Skin of body (tissue), 2 donors: ENCODE results near the gene HIC1. TPM values are rescaled to one million over a fixed set of nuclear protein-coding genes. Genes with fewer than 3 reads are reported as not detected.

Experiments
- DNase-seq: peaks from one replicate; lab custom pipeline; 2025; lab: John Stamatoyannopoulos, UW
- total RNA-seq: library from RNA; depleted of rRNA; stranded (reverse); fragments of >200 nt; gene quantifications from one replicate; pipeline ENCODE4 v1.2.3, GENCODE V29; 2014

Gene HIC1
- total RNA-seq, 1 donor from 2014 or later: 13.5 TPM

GRCh38 chr17:2059547-2060384, 4.9 kb downstream of the HIC1 start:
- DNase-seq: no peak

DNA sequence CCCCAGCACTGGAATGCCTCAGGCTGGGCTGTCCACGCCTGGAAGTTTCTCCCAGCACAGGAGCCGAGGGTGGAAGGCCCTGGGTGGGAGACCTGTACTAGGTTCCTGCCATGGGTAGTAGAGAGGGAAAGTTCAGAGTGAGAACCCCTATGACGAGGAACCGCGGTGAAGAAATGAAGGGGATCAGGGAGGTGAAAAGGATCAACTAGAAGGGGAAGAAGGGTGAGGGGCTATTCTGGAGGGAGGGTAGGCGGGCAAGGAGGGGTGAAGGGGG, 5.4 kb downstream of the HIC1 start:
- no peak for DNase-seq

GRCh38 chr17:2060681-2061440, 6.0 kb downstream of the HIC1 start:
- no peak for DNase-seq

DNA sequence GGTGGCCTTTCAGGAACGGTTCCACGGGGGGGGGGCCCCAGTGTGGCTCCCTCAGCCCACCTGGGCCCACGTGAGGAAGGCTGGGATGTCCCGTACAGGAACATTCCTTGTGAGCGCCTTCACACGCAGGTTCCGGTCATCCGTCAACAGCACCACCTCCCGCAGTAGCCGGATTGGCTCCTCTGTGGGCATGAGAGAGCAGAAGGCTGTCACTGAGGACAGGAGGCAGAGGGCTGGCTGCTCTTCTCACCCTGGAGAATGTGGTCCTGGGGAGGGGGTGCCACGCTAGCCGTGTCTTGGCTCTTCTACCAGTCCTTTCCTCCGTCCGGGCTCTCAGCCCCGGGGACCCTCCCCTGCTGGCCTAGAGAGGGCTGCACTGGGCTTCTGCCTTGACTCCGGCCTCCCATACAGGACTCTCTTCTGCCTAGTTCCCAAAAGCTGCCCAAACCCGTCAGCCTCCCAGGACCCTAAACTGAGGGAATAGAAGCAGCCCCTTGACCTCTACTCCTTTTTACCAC, 6.6 kb downstream of the HIC1 start:
- DNase-seq: no peak

DNA sequence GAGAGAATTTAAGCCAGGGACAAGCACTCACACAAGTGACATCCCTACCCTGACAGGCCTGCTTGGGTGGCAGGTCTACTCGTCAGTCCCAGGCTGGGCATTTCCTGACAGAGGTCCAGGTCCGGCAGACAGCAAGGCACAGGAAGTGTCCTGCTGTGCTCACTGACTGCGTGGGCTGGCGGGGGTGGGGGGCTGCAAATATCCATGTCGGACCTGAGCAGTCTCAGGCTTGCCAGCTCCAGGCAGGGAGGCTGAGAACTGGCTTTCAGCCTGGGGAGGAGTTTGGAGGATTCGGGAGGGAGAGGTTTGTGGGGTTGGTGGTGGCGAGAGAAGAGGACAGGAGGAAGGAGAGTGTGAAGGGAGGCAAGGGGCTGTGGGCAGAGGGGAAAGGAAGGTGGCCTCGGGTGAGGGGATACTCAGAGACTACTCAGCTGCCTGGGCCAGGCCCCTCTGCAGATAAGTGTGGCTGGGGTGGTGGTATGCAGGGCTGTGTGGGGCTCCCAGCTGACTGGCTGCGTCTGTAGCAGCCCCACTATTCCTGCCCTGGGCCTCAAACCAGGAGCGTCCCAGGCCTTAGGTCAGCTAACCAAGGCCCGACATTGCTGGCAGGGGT, 7.8 kb downstream of the HIC1 start:
- DNase-seq: no peak

- peak; percentile 49 for DNase-seq
Measured at GRCh38 chr17:2063261-2064146, 8.6 kb downstream of the HIC1 start.

- DNase-seq: no peak
Measured at GRCh38 chr17:2064147-2064489, 9.2 kb downstream of the HIC1 start.

DNA sequence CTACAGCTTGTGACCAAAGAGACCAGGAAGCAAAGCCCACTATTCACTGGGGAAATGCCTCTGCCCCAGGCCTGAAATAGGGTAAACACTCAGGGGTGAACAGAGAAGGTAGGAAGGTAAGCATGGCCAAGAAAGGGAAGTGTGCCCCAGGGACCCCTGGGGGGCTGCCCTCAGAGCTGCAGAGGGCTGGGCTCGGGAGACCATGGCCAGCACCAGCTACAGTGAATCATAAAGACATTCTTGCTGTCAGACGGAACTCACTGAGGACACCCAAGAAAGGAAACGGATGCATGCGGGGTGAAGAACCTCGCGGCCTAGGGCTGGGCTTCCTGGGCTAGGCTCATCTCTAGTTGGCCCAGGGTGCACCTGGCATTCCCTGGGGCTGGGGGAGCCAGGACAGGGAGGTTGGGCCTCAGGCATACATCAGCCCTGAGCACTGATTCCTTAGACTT, 9.6 kb downstream of the HIC1 start:
- DNase-seq: no peak

DNA sequence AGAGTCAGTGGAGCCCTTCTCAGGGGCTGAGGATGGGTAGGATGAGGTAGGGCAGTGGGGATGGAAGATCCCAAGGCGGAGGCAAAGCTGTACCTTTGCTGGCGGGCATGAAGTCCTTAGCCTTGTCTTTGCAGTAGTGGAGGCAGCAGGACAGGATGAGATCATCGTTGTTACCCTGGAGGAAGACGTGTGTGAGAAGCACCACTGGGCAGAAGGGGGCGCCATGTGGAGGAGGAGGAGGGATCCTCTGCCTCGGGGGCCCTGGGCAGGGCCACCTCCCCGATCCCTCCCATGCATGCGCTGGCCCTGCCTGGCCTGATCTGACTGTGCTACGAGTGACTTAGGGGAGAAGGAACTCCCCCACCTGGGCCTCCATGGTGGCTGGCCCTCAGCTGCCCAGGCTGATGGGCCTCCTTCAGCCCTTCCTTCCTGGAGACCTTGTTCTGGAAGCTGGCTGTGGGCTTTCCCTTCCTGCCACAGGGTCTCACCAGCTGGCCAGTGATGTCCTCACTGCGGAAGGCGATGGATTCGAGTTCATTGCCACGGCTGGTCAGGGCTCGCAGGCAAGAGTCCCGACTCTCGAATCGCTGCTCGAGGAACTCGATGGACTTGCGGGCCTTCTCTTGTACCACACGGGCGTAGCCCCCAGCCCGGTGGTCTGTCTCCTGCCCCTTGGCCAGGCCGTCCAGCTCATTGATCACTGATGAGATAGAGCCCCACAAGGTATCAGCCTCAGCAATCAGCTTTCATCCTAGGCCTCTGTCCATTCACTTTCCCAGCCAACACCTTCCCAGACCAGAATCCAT, 10.3 kb downstream of the HIC1 start:
- DNase-seq: peak; percentile 35

GRCh38 chr17:2065949-2066400, 11.1 kb downstream of the HIC1 start:
- DNase-seq: no peak

GRCh38 chr17:2067048-2067561, 12.2 kb downstream of the HIC1 start:
- DNase-seq: no peak

GRCh38 chr17:2067608-2068024, 12.7 kb downstream of the HIC1 start:
- DNase-seq: peak; percentile 44

DNA sequence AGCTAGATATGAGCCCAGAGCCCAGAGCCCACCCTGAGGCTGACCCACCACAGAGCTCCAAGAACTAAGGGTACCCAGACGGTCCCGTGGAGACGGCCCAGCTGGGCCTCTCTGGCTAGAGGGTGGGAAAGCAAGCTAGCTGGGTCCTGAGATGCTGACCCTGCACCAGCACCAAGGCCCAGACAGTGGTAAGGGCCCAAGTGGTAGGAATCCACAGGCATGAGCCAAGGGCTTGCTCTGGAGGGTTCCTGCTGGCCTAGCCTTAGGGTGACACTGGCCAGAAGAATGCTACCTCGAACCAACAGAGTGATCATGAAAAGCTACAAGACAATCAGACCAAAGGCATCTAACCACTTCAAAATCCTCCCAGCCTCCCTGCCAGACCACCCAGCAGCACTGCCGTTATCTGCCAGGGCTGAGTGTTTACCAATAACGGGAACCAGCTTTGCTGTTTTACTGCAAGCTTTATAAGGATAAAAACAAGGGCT, 13.2 kb downstream of the HIC1 start:
- peak; percentile 69 for DNase-seq

- DNase-seq: no peak
Measured at GRCh38 chr17:2068519-2069051, 13.7 kb downstream of the HIC1 start.

DNA sequence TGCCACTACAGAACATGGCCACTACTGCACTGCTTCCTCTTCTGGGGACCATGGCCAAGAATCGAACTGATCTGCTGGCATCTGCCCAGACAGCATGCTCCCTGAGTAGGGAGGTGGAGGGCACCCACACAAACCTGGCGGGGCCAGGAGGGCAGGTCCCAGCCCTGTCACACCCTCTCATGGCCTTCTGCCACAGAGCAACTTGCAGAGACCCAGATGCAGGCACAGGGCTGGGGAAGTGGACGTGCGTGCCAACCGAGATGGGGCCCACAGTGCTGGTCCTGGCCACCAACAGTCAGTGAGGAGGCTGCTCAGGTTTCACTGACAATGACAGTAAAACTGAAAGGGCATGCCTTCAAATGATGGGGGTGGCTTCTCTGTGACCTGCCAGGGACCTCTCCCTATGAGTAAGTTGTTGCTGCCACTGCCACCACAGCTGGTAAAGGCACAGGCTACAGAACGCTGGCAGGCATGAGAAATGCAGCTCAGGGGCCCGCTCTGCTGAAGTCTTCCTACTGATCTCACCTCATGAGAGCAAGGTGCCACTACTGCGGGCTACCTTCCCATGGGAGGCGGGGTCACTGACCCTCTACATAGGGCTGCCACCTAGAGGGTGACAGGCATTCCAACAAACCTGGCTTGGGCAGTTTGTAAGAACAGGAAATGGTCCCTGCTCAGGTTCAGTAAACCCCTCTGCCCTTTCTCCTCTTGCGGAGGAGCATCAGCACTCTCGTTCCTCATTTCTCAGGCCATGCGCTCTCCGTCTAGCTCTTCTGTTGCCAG, 15.5 kb downstream of the HIC1 start:
- DNase-seq: no peak

DNA sequence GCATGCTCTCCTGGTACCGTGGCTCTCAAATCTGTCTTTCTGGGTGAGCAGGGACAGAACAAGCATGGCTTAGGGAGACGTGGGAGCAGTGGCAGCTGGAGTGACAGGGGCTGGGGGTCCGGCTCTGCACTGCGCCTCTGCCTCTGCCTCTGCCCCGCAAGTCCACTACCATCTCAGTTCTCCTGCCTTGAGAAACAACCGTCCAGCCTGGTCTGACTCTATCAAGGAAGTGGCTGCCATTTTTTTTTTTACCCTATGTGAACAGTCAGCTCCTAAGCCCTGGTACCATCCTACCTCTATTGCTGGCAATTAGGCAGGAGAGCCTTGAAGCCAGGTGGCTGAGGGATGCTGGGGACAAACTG, 16.1 kb downstream of the HIC1 start:
- DNase-seq: no peak

- DNase-seq: peak; percentile 34
Measured at GRCh38 chr17:2071455-2072281, 16.8 kb downstream of the HIC1 start.

GRCh38 chr17:2074919-2075318, 20.0 kb downstream of the HIC1 start:
- no peak for DNase-seq
